Esophagus muscularis mucosa (tissue), 4 donors: ENCODE results near the gene PRELID1. TPM values are rescaled to one million over a fixed set of nuclear protein-coding genes. Genes with fewer than 3 reads are reported as not detected.

Source experiments
- DNase-seq: peaks from one replicate; pipeline ENCODE4 v3.0.0-alpha.2; 2017; ENCODE audit errors: extremely low spot score
- H3K27ac ChIP-seq, 4 donors: fragments of 200-600 bp; sonication (generic); replicated peaks in 1 of 4; 1 replicate in 3 of 4; 2 replicates in 1 of 4; pipeline ENCODE4 v1.5.1; 2016 to 2019; ENCODE audit warnings: mild to moderate bottlenecking in 1 of 4
- H3K27me3 ChIP-seq, 4 donors: fragments of 200-600 bp; sonication (generic); one replicate each; pipeline versions ENCODE4 v1.5.1 to v1.6.0; 2016 to 2019
- H3K36me3 ChIP-seq, 4 donors: fragments of 200-600 bp; sonication (generic); one replicate each; pipeline ENCODE4 v1.5.1; 2016 to 2019
- H3K4me1 ChIP-seq, 4 donors: fragments of 200-600 bp; sonication (generic); one replicate each; pipeline ENCODE4 v1.5.1; 2016 to 2019
- H3K4me3 ChIP-seq, 4 donors: fragments of 200-600 bp; sonication (generic); 1 replicate in 2 of 4; 2 replicates in 2 of 4; pipeline ENCODE4 v1.5.1; 2016 to 2019; ENCODE audit warnings: mild to moderate bottlenecking in 4 of 4, moderate library complexity in 1 of 4
- H3K9me3 ChIP-seq, 4 donors: fragments of 200-600 bp; sonication (generic); 1 replicate in 3 of 4; 2 replicates in 1 of 4; pipeline ENCODE4 v1.5.1; 2016 to 2019
- CTCF ChIP-seq, 3 experiments: fragments of 200-600 bp in 2 of 3; fragments of 450-650 bp in 1 of 3; sonication (generic) in 2 of 3; IDR thresholded peaks; one replicate each; pipeline ENCODE4 v1.5.1; 2017 to 2019; ENCODE audit warnings: antibody characterized with exemption in 3 of 3, mild to moderate bottlenecking in 2 of 3, moderate library complexity in 1 of 3
- EP300 ChIP-seq: sonication (generic); formaldehyde crosslinking; IDR thresholded peaks from one replicate; pipeline ENCODE4 v1.6.1; 2017; ENCODE audit warnings: antibody characterized with exemption
- POLR2A ChIP-seq: fragments of 450-650 bp; IDR thresholded peaks from one replicate; pipeline ENCODE4 v1.6.1; 2017; ENCODE audit warnings: antibody characterized with exemption, moderate library complexity, mild to moderate bottlenecking, low read depth
- POLR2AphosphoS5 ChIP-seq, 2 donors: sonication (generic); formaldehyde crosslinking; IDR thresholded peaks; one replicate each; pipeline ENCODE4 v1.6.1; 2017; ENCODE audit warnings: antibody characterized with exemption in 2 of 2
- WGBS: methylation state at CpG from one replicate; pipeline ENCODE4 v1.1.5; 2018; 5-methylcytosine and 5-hydroxymethylcytosine counted together
- intact Hi-C: fragments of 100-400 bp; cut with DNase I; formaldehyde crosslinking; loops from one replicate; pipeline ENCODE4 v1.15.1; 2023
- total RNA-seq, 4 donors: library from RNA; depleted of rRNA; stranded (reverse); fragments of >200 nt; gene quantifications; one replicate each; pipeline versions ENCODE4 v1.1.0 to v1.2.1, GENCODE V29; 2016

Gene PRELID1
- total RNA-seq, 4 donors from 2014 or later: 80.6 to 93.6 (median 88.2) TPM

- H3K4me3 ChIP-seq: no peak overlapping the region
- intact Hi-C loops: no loop called here
- peaks cover 68 to 100% (median 93%) of the 10 kb centered on the region in 4 donors for H3K36me3 ChIP-seq
Observed at GRCh38 chr5:177290816-177291596, 12.6 kb upstream of the PRELID1 start.

DNA sequence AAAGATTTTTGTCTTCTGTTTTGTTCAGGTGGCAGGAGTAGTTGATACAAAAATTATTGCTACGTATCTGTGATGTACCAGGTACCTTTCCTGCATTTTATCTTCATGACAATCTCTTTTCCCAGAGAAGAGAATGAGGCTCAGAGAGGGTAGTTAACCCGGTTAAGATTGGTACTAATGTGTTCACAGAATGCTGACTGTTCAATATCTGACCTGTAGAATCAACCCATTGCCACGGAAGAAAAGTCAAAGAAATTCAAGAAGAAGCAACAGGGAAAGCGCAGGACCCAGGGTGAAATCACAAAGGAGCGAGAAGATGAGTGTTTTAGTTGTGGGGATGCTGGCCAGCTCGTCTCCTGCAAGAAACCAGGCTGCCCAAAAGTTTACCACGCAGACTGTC lies 11.9 kb upstream of the PRELID1 start:
- H3K36me3 ChIP-seq: peaks cover 63 to 100% (median 90%) of the 10 kb centered on the region in 4 donors
- no peaks in the 10 kb centered on the region for H3K9me3 ChIP-seq
- peaks cover 0 to 10% (median 7%) of the 10 kb centered on the region in 4 donors for H3K4me1 ChIP-seq
- intact Hi-C loops: no loop called here
- H3K4me3 ChIP-seq: no peak overlapping the region
- WGBS: 97% methylated on average over 7 of the region's 7 CpGs
- TF ChIP-seq EP300: no peak
- TF ChIP-seq POLR2A: no peak
- TF ChIP-seq CTCF (IDR thresholded peaks at IDR 0.05): no peak
- no peak for TF ChIP-seq POLR2AphosphoS5 (IDR thresholded peaks at IDR 0.05)
- no peak overlapping the region for H3K27ac ChIP-seq
- DNase-seq: no peak
- H3K27me3 ChIP-seq: no peaks in the 10 kb centered on the region

More at GRCh38 chr5:177290816-177291596, 12.6 kb upstream of the PRELID1 start:
- peaks cover 0 to 3% (median under 1%) of the 10 kb centered on the region in 4 donors for H3K4me1 ChIP-seq
- TF ChIP-seq EP300 (no peak), CTCF (IDR thresholded peaks at IDR 0.05) (no peak), POLR2AphosphoS5 (IDR thresholded peaks at IDR 0.05) (no peak), POLR2A (no peak)
- H3K9me3 ChIP-seq: no peaks in the 10 kb centered on the region
- H3K27ac ChIP-seq: no peak overlapping the region
- DNase-seq: no peak
- WGBS: 96% methylated on average over 12 of the region's 12 CpGs
- no peaks in the 10 kb centered on the region for H3K27me3 ChIP-seq

- TF ChIP-seq POLR2AphosphoS5 (IDR thresholded peaks at IDR 0.05) (no peak), CTCF (IDR thresholded peaks at IDR 0.05) (no peak), POLR2A (no peak), EP300 (no peak)
- intact Hi-C loops: no loop called here
- Histone ChIP-seq H3K9me3 (no peaks in the 10 kb centered on the region), H3K27ac (no peak overlapping the region), H3K4me3 (no peak overlapping the region), H3K4me1 (peaks cover 0 to 15% (median 7%) of the 10 kb centered on the region in 4 donors), H3K36me3 (peaks cover 50 to 82% (median 69%) of the 10 kb centered on the region in 4 donors), H3K27me3 (no peaks in the 10 kb centered on the region)
- 92% methylated on average over 9 of the region's 12 CpGs for WGBS
- DNase-seq: no peak
Observed at GRCh38 chr5:177293819-177294581, 9.6 kb upstream of the PRELID1 start.

DNA sequence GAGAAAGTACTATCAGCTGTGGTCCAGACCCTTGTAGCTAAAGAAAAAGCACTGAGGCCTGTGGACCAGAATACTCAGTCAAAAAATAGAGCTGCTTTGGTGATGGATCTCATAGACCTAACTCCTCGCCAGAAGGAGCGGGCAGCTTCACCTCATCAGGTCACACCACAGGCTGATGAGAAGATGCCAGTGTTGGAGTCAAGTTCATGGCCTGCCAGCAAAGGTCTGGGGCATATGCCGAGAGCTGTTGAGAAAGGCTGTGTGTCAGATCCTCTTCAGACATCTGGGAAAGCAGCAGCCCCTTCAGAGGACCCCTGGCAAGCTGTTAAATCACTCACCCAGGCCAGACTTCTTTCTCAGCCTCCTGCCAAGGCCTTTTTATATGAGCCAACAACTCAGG lies 9.0 kb upstream of the PRELID1 start:
- DNase-seq: no peak
- H3K27ac ChIP-seq: no peak overlapping the region
- H3K4me1 ChIP-seq: peaks cover 5 to 17% (median 12%) of the 10 kb centered on the region in 4 donors
- H3K27me3 ChIP-seq: no peaks in the 10 kb centered on the region
- H3K4me3 ChIP-seq: no peak overlapping the region
- H3K36me3 ChIP-seq: peaks cover 44 to 76% (median 63%) of the 10 kb centered on the region in 4 donors
- whole genome bisulfite sequencing: 94% methylated on average over 2 of the region's 3 CpGs
- no peaks in the 10 kb centered on the region for H3K9me3 ChIP-seq
- intact Hi-C loops: no loop called here
- TF ChIP-seq CTCF (IDR thresholded peaks at IDR 0.05) (no peak), EP300 (no peak), POLR2A (no peak), POLR2AphosphoS5 (IDR thresholded peaks at IDR 0.05) (no peak)
